Esophagus muscularis mucosa (tissue), 4 donors: ENCODE data around the gene ADGRV1. TPM values are rescaled to one million over a fixed set of nuclear protein-coding genes. Genes with fewer than 3 reads are reported as not detected.
A peak's percentile ranks its signal among the peaks of the same experiment; 100 is the strongest.

ENCODE experiments used
- DNase-seq: peaks from one replicate; pipeline ENCODE4 v3.0.0-alpha.2; 2017; ENCODE audit errors: extremely low spot score
- H3K27ac ChIP-seq, 4 donors: fragments of 200-600 bp; sonication (generic); replicated peaks in 1 of 4; 1 replicate in 3 of 4; 2 replicates in 1 of 4; pipeline ENCODE4 v1.5.1; 2016 to 2019; ENCODE audit warnings: mild to moderate bottlenecking in 1 of 4
- H3K27me3 ChIP-seq, 4 donors: fragments of 200-600 bp; sonication (generic); one replicate each; pipeline versions ENCODE4 v1.5.1 to v1.6.0; 2016 to 2019
- H3K36me3 ChIP-seq, 4 donors: fragments of 200-600 bp; sonication (generic); one replicate each; pipeline ENCODE4 v1.5.1; 2016 to 2019
- H3K4me1 ChIP-seq, 4 donors: fragments of 200-600 bp; sonication (generic); one replicate each; pipeline ENCODE4 v1.5.1; 2016 to 2019
- H3K4me3 ChIP-seq, 4 donors: fragments of 200-600 bp; sonication (generic); 1 replicate in 2 of 4; 2 replicates in 2 of 4; pipeline ENCODE4 v1.5.1; 2016 to 2019; ENCODE audit warnings: mild to moderate bottlenecking in 4 of 4, moderate library complexity in 1 of 4
- H3K9me3 ChIP-seq, 4 donors: fragments of 200-600 bp; sonication (generic); 1 replicate in 3 of 4; 2 replicates in 1 of 4; pipeline ENCODE4 v1.5.1; 2016 to 2019
- EP300 ChIP-seq: sonication (generic); formaldehyde crosslinking; IDR thresholded peaks from one replicate; pipeline ENCODE4 v1.6.1; 2017; ENCODE audit warnings: antibody characterized with exemption
- POLR2A ChIP-seq: fragments of 450-650 bp; IDR thresholded peaks from one replicate; pipeline ENCODE4 v1.6.1; 2017; ENCODE audit warnings: antibody characterized with exemption, moderate library complexity, mild to moderate bottlenecking, low read depth
- POLR2AphosphoS5 ChIP-seq, 2 donors: sonication (generic); formaldehyde crosslinking; IDR thresholded peaks; one replicate each; pipeline ENCODE4 v1.6.1; 2017; ENCODE audit warnings: antibody characterized with exemption in 2 of 2
- WGBS: methylation state at CpG from one replicate; pipeline ENCODE4 v1.1.5; 2018; 5-methylcytosine and 5-hydroxymethylcytosine counted together
- intact Hi-C: fragments of 100-400 bp; cut with DNase I; formaldehyde crosslinking; loops from one replicate; pipeline ENCODE4 v1.15.1; 2023
- total RNA-seq, 4 donors: library from RNA; depleted of rRNA; stranded (reverse); fragments of >200 nt; gene quantifications; one replicate each; pipeline versions ENCODE4 v1.1.0 to v1.2.1, GENCODE V29; 2016
- TF ChIP-seq, protein P1 (sequence below), 3 experiments: fragments of 200-600 bp in 2 of 3; fragments of 450-650 bp in 1 of 3; sonication (generic) in 2 of 3; IDR thresholded peaks; one replicate each; pipeline ENCODE4 v1.5.1; 2017 to 2019; ENCODE audit warnings: antibody characterized with exemption in 3 of 3, mild to moderate bottlenecking in 2 of 3, moderate library complexity in 1 of 3

Gene ADGRV1
- total RNA-seq, 4 donors from 2014 or later: 0.42 to 1.4 (median 0.54) TPM

DNA sequence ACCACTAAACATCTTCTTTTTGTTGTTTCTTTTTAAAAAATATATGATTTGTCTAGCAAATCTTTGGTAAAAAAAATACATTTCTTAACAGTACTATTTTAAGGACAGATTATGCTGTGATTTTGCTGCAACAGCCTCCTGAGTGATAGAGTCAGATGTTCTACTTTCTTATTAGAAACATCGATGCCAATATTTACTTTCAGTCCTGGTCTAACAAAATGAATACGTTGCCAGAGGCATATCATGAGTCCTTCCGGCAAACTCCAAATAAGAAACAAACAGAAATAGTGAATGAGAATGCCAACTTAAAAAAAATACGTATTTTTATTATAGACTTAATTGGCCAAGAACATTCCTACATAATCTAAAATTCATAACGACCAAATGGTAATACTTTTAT, 371.5 kb downstream of the ADGRV1 start:
- WGBS: 88% methylated on average over 5 of the region's 5 CpGs
- no peaks in the 10 kb centered on the region for H3K9me3 ChIP-seq
- intact Hi-C loops: loop anchor here (10.0 kb wide), 2 partner anchors 295 to 385 kb away; no protein-coding TSS in a partner anchor

DNA sequence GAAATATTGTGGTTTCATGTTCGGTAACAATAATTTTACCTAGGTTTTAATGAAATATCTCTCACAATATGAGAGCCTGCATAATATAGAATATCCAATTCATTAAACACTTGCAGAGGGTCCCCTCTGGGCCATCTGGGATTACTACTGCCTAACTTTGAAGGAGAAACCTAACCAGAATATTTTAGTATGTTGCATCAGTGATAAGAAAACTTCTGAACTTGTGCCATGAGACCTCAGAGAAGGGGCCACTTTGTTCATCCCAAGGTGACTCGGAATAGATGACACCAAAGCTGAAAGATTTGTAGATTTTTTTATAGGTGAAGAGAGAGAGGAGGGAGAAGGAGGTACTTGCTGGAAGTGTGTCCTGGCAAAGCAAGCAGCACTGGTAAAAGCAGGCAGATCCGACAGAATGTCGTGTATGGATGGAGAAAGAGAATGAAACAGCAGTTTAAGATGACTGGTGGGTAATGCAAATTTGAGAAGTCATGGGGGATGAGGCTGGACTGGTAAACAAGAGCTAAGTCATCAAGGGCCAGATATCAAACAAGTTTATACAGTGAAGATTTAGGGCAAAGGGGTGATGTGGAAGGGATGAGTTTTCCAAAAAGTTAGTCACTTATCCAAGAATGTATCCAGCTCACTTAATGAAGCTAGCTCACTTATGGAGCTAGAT, 372.3 kb downstream of the ADGRV1 start:
- WGBS: 81% methylated on average over 4 of the region's 4 CpGs
- Histone ChIP-seq H3K4me3 (no peak overlapping the region), H3K27ac (no peak overlapping the region), H3K9me3 (no peaks in the 10 kb centered on the region), H3K27me3 (no peaks in the 10 kb centered on the region), H3K4me1 (peaks cover 0 to 22% (median 11%) of the 10 kb centered on the region in 4 donors), H3K36me3 (no peaks in the 10 kb centered on the region)
- TF ChIP-seq POLR2A (no peak), POLR2AphosphoS5 (IDR thresholded peaks at IDR 0.05) (no peak), EP300 (no peak)
- TF ChIP-seq, protein P1, sequence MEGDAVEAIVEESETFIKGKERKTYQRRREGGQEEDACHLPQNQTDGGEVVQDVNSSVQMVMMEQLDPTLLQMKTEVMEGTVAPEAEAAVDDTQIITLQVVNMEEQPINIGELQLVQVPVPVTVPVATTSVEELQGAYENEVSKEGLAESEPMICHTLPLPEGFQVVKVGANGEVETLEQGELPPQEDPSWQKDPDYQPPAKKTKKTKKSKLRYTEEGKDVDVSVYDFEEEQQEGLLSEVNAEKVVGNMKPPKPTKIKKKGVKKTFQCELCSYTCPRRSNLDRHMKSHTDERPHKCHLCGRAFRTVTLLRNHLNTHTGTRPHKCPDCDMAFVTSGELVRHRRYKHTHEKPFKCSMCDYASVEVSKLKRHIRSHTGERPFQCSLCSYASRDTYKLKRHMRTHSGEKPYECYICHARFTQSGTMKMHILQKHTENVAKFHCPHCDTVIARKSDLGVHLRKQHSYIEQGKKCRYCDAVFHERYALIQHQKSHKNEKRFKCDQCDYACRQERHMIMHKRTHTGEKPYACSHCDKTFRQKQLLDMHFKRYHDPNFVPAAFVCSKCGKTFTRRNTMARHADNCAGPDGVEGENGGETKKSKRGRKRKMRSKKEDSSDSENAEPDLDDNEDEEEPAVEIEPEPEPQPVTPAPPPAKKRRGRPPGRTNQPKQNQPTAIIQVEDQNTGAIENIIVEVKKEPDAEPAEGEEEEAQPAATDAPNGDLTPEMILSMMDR (IDR thresholded peaks at IDR 0.05): no peak
- no peak for DNase-seq
- intact Hi-C loops: loop anchor here (10.0 kb wide), 2 partner anchors 294 to 384 kb away; no protein-coding TSS in a partner anchor

More for the DNA sequence above, 371.5 kb downstream of the ADGRV1 start:
- no peak overlapping the region for H3K27ac ChIP-seq
- DNase-seq: no peak
- H3K36me3 ChIP-seq: no peaks in the 10 kb centered on the region
- no peaks in the 10 kb centered on the region for H3K27me3 ChIP-seq
- H3K4me1 ChIP-seq: peaks cover 0 to 22% (median 11%) of the 10 kb centered on the region in 4 donors
- no peak overlapping the region for H3K4me3 ChIP-seq
- TF ChIP-seq, protein P1 (IDR thresholded peaks at IDR 0.05): no peak
- TF ChIP-seq EP300: no peak

DNA sequence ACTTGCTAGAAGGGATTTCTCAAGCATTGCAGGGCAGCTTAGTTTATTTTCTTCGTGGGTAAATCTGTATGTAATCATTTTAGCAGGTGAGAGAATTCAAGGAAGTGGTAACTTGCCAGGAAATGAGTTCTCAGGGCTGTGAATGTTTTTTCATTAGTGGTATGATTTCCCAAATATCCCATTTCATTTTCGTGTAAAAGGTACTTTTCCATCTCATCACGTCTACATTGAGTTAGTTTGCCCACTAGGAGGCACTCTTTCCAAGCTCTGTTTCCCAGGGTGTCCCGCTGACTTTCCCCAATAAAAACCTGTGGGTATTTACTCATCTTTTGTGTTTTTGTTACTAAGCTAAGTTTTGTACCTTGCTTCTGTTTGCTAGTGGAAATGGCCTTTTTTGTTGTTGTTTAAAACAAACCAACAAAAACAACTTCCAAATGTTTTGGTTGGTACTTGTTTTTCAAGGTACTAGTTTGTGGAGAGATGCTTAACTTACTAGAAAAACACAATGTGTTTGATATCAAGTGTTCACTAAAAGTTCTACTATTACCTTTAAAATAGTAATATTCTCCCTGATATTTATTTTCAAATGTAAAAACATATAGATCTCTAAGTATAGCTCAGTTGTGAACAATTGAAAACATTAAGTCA, 373.6 kb downstream of the ADGRV1 start:
- no peaks in the 10 kb centered on the region for H3K9me3 ChIP-seq
- WGBS: 5% methylated on average over 4 of the region's 4 CpGs
- H3K27ac ChIP-seq: no peak overlapping the region
- no peaks in the 10 kb centered on the region for H3K27me3 ChIP-seq
- H3K36me3 ChIP-seq: no peaks in the 10 kb centered on the region
- no peak for TF ChIP-seq EP300
- no peak for TF ChIP-seq POLR2AphosphoS5 (IDR thresholded peaks at IDR 0.05)
- TF ChIP-seq POLR2A: no peak
- TF ChIP-seq, protein P1 (IDR thresholded peaks at IDR 0.05): peak; percentile 77 to 82 (median 80)
- no peak for DNase-seq
- intact Hi-C loops: loop anchor here (2.0 to 10.0 kb wide), 3 partner anchors 169 to 383 kb away; no protein-coding TSS in a partner anchor
- no peak overlapping the region for H3K4me3 ChIP-seq
- H3K4me1 ChIP-seq: peaks cover 0 to 22% (median 11%) of the 10 kb centered on the region in 4 donors

DNA sequence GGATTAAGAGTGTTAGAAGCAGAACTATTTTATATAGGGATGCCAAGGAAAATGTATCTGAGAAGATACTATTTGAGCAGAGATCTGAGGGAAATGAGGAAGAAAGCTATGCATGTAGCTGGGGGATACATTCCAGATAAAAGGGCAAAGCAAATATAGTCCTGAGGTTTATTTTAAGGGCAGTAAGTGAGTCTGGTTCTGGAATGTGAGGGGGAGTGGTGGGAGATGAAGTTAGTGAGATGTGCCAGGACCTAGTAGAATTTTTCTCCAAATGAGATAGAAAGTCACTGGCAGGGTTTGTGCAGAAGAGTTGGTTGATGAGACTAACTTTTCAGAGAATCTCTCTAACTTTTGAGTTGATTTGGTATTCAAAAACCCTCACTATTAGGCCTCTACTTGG, 374.7 kb downstream of the ADGRV1 start:
- no peak overlapping the region for H3K4me3 ChIP-seq
- DNase-seq: no peak
- no peaks in the 10 kb centered on the region for H3K36me3 ChIP-seq
- H3K27ac ChIP-seq: peak overlapping the region in 1 of 4 donors; percentile 3
- no peaks in the 10 kb centered on the region for H3K9me3 ChIP-seq
- TF ChIP-seq EP300 (no peak), POLR2AphosphoS5 (IDR thresholded peaks at IDR 0.05) (no peak), POLR2A (no peak)
- TF ChIP-seq, protein P1 (IDR thresholded peaks at IDR 0.05): no peak
- H3K27me3 ChIP-seq: no peaks in the 10 kb centered on the region
- peaks cover 0 to 22% (median 11%) of the 10 kb centered on the region in 4 donors for H3K4me1 ChIP-seq
- intact Hi-C loops: loop anchor here (2.0 to 10.0 kb wide), 3 partner anchors 168 to 382 kb away; no protein-coding TSS in a partner anchor
